Measurements from ENCODE around the gene ABHD16A.

The ABHD16A gene

GRCh38 chr6:31686483-31686882 lies 16.6 kb downstream of the ABHD16A start:
- no peak overlapping the region for H2BK15ac ChIP-seq (replicated peaks; ENCODE audit: low read depth)
- no peak overlapping the region for H2BK5ac ChIP-seq (ENCODE audit: low read length)
- H3K9ac ChIP-seq (ENCODE audit: low read length): no peak overlapping the region
- no peak overlapping the region for H4K8ac ChIP-seq (ENCODE audit: low read depth, low read length)
- H4K5ac ChIP-seq (ENCODE audit: low read length): no peak overlapping the region
- H3K79me2 ChIP-seq (ENCODE audit: control insufficient read depth, insufficient read depth, low read length): no peaks in the 10 kb centered on the region
- WGBS (ENCODE audit: extremely low coverage, insufficient coverage, low lambda C conversion rate): no CpG with 5 or more reads among the region's 5 CpGs
- no peak overlapping the region for H3K27ac ChIP-seq (ENCODE audit: low read depth, low read length)
- H3K4me1 ChIP-seq (ENCODE audit: control insufficient read depth, low read depth, low read length): peaks cover 8% of the 10 kb centered on the region
- H2BK120ac ChIP-seq (ENCODE audit: low read depth, low read length): no peak overlapping the region
- H3K4me3 ChIP-seq (ENCODE audit: low read length): no peak overlapping the region
- DNase-seq: no peak
- peaks cover 20% of the 10 kb centered on the region for H3K36me3 ChIP-seq (ENCODE audit: control insufficient read depth, insufficient read depth, low read length)
- no peak overlapping the region for H2AK5ac ChIP-seq (ENCODE audit: low read length)
- H3K27me3 ChIP-seq (ENCODE audit: insufficient read depth, low read length, poor library complexity): no peaks in the 10 kb centered on the region
- H3K56ac ChIP-seq (ENCODE audit: low read length): no peak overlapping the region
- no peaks in the 10 kb centered on the region for H3K79me1 ChIP-seq (ENCODE audit: low read length)
- H3K4ac ChIP-seq (ENCODE audit: low read depth, low read length): no peak overlapping the region
- H3K23ac ChIP-seq (ENCODE audit: low read length): no peak overlapping the region
- H3K4me2 ChIP-seq (ENCODE audit: low read length): no peak overlapping the region
- no peak overlapping the region for H3K18ac ChIP-seq (ENCODE audit: low read length)

- Histone ChIP-seq H3K18ac (ENCODE audit: low read length) (no peak overlapping the region), H2BK5ac (ENCODE audit: low read length) (no peak overlapping the region), H2BK15ac (replicated peaks; ENCODE audit: low read depth) (no peak overlapping the region), H3K4me3 (ENCODE audit: low read length) (no peak overlapping the region), H3K9ac (ENCODE audit: low read length) (peak overlapping the region; percentile 47), H3K27ac (ENCODE audit: low read depth, low read length) (no peak overlapping the region), H3K4me1 (ENCODE audit: control insufficient read depth, low read depth, low read length) (no peaks in the 10 kb centered on the region), H2BK120ac (ENCODE audit: low read depth, low read length) (no peak overlapping the region), H3K27me3 (ENCODE audit: insufficient read depth, low read length, poor library complexity) (no peaks in the 10 kb centered on the region), H3K79me1 (ENCODE audit: low read length) (no peaks in the 10 kb centered on the region), H4K5ac (ENCODE audit: low read length) (no peak overlapping the region), H3K4ac (ENCODE audit: low read depth, low read length) (no peak overlapping the region), H3K23ac (ENCODE audit: low read length) (no peak overlapping the region), H3K56ac (ENCODE audit: low read length) (peak overlapping the region; percentile 61), H4K8ac (ENCODE audit: low read depth, low read length) (no peak overlapping the region), H3K36me3 (ENCODE audit: control insufficient read depth, insufficient read depth, low read length) (peaks cover 10% of the 10 kb centered on the region), H2AK5ac (ENCODE audit: low read length) (no peak overlapping the region), H3K79me2 (ENCODE audit: control insufficient read depth, insufficient read depth, low read length) (no peaks in the 10 kb centered on the region), H3K4me2 (ENCODE audit: low read length) (no peak overlapping the region)
- no CpG with 5 or more reads among the region's 13 CpGs for WGBS (ENCODE audit: extremely low coverage, insufficient coverage, low lambda C conversion rate)
- no peak for DNase-seq
These were observed 19.5 kb downstream of the ABHD16A start for GRCh38 chr6:31683591-31683990.

DNA sequence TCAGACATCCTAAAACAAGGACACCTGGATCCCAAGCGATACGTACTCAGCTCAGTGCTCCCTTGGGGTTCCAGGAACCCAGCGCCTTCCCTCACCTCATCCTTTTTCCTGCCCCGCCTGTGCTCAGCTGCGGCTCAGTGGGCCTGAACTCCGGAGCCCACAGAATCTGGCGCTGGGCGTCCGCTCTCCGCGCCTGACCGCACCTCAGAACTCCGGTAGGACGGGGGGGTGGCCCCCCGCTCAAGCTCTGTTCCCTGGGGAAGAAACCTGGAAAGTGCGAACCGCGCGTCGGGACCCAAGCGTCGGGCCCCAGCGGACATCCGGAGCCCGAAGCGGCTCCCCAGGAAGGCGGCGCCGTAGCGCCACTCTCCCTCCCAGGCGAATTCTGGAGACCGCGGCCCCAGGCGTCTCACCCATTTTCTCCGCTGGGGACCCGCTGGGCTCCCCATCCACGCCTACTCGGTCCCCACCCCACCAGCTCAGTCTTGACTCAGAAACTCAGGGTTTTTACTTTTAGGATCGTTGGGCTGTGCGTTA lies 21.9 kb downstream of the ABHD16A start:
- peak overlapping the region; percentile 13 for H2BK15ac ChIP-seq (replicated peaks; ENCODE audit: low read depth)
- no peak overlapping the region for H3K4me3 ChIP-seq (ENCODE audit: low read length)
- DNase-seq: peak; percentile 56
- peak overlapping the region; percentile 46 for H3K4ac ChIP-seq (ENCODE audit: low read depth, low read length)
- H3K79me2 ChIP-seq (ENCODE audit: control insufficient read depth, insufficient read depth, low read length): no peaks in the 10 kb centered on the region
- peak overlapping the region; percentile 68 for H3K9ac ChIP-seq (ENCODE audit: low read length)
- H2BK5ac ChIP-seq (ENCODE audit: low read length): no peak overlapping the region
- H3K27ac ChIP-seq (ENCODE audit: low read depth, low read length): peak overlapping the region; percentile 9
- no peaks in the 10 kb centered on the region for H3K36me3 ChIP-seq (ENCODE audit: control insufficient read depth, insufficient read depth, low read length)
- no peaks in the 10 kb centered on the region for H3K79me1 ChIP-seq (ENCODE audit: low read length)
- H3K27me3 ChIP-seq (ENCODE audit: insufficient read depth, low read length, poor library complexity): no peaks in the 10 kb centered on the region
- no CpG with 5 or more reads among the region's 40 CpGs for WGBS (ENCODE audit: extremely low coverage, insufficient coverage, low lambda C conversion rate)
- no peak overlapping the region for H4K5ac ChIP-seq (ENCODE audit: low read length)
- H3K56ac ChIP-seq (ENCODE audit: low read length): peak overlapping the region; percentile 63
- H3K4me1 ChIP-seq (ENCODE audit: control insufficient read depth, low read depth, low read length): no peaks in the 10 kb centered on the region
- no peak overlapping the region for H3K23ac ChIP-seq (ENCODE audit: low read length)
- no peak overlapping the region for H2AK5ac ChIP-seq (ENCODE audit: low read length)
- peak overlapping the region; percentile 83 for H3K4me2 ChIP-seq (ENCODE audit: low read length)
- no peak overlapping the region for H2BK120ac ChIP-seq (ENCODE audit: low read depth, low read length)
- H4K8ac ChIP-seq (ENCODE audit: low read depth, low read length): peak overlapping the region; percentile 60
- H3K18ac ChIP-seq (ENCODE audit: low read length): peak overlapping the region; percentile 78

DNA sequence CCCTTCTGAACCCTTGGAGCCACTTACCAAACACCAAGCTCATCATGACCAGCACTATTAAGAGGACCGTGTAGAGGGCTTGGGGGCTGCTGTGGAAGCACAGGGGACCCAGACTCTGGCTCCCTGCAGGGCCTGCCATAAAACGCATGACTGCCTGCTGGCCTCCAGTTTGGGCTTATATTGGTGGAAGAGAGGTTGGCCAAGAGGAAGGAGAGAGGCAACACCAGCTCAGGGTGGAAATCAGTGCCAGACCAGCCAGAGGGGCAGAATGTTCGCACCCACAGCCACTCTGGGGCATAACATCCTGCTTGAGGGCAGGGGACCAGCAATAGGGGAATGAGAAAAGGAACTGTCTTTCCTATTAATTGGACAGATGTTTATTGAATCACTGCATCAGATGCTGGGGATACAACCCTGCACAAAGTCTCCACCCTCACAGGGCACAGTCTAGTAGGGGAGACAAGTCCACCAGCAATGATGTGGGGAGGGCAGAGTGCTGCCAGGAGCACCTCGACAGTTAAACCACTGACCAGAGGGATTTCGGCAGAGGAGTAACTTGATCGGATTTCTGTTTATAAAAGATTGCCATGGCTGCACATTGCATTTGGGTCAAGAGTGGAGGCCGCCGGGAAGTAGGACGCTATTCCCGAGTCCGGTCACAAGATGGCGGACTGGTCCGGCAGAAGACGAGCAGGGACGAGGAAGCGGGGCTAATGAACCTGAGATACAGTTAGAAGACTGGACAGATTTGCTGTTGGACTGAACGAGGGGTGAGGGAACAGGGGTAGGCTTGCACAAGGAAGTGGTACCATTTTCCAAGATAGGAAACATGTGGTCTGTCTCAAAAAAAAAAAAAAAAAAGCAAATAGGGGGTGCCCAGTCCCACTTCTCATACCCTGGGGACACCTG lies 22.6 kb downstream of the ABHD16A start, which contains the start of gene LY6G5C:
Gene LY6G5C (minus strand): TSS at position 842 of the 909 bp plus-strand sequence. CDS start 694 bp downstream, at position 148.
- Histone ChIP-seq H2BK5ac (ENCODE audit: low read length) (no peak within 1 kb of the TSS), H3K79me1 (ENCODE audit: low read length) (no peaks in the 10 kb centered on the region), H2BK15ac (replicated peaks; ENCODE audit: low read depth) (peak within 1 kb of the TSS; percentile 13), H3K4ac (ENCODE audit: low read depth, low read length) (peak within 1 kb of the TSS; percentile 46), H3K18ac (ENCODE audit: low read length) (peak within 1 kb of the TSS; percentile 78), H3K36me3 (ENCODE audit: control insufficient read depth, insufficient read depth, low read length) (no peaks in the 10 kb centered on the region), H4K5ac (ENCODE audit: low read length) (no peak within 1 kb of the TSS), H3K4me2 (ENCODE audit: low read length) (peak within 1 kb of the TSS; percentile 83), H4K8ac (ENCODE audit: low read depth, low read length) (peak within 1 kb of the TSS; percentile 60), H2BK120ac (ENCODE audit: low read depth, low read length) (no peak within 1 kb of the TSS), H2AK5ac (ENCODE audit: low read length) (no peak within 1 kb of the TSS), H3K9ac (ENCODE audit: low read length) (peak within 1 kb of the TSS; percentile 68), H3K4me3 (ENCODE audit: low read length) (no peak within 1 kb of the TSS), H3K4me1 (ENCODE audit: control insufficient read depth, low read depth, low read length) (no peaks in the 10 kb centered on the region), H3K56ac (ENCODE audit: low read length) (peak within 1 kb of the TSS; percentile 67), H3K27ac (ENCODE audit: low read depth, low read length) (peak within 1 kb of the TSS; percentile 9), H3K27me3 (ENCODE audit: insufficient read depth, low read length, poor library complexity) (no peaks in the 10 kb centered on the region), H3K79me2 (ENCODE audit: control insufficient read depth, insufficient read depth, low read length) (no peaks in the 10 kb centered on the region), H3K23ac (ENCODE audit: low read length) (no peak within 1 kb of the TSS)
- peak; percentile 79 for DNase-seq
- no CpG with 5 or more reads among the region's 17 CpGs for WGBS (ENCODE audit: extremely low coverage, insufficient coverage, low lambda C conversion rate)

- H3K27me3 ChIP-seq (ENCODE audit: insufficient read depth, low read length, poor library complexity): no peaks in the 10 kb centered on the region
- no peak overlapping the region for H2BK120ac ChIP-seq (ENCODE audit: low read depth, low read length)
- no peak overlapping the region for H2BK5ac ChIP-seq (ENCODE audit: low read length)
- no peaks in the 10 kb centered on the region for H3K36me3 ChIP-seq (ENCODE audit: control insufficient read depth, insufficient read depth, low read length)
- WGBS (ENCODE audit: extremely low coverage, insufficient coverage, low lambda C conversion rate): no CpG with 5 or more reads among the region's 8 CpGs
- H3K23ac ChIP-seq (ENCODE audit: low read length): no peak overlapping the region
- H3K18ac ChIP-seq (ENCODE audit: low read length): no peak overlapping the region
- H3K4ac ChIP-seq (ENCODE audit: low read depth, low read length): no peak overlapping the region
- no peak for DNase-seq
- H4K8ac ChIP-seq (ENCODE audit: low read depth, low read length): no peak overlapping the region
- no peak overlapping the region for H3K56ac ChIP-seq (ENCODE audit: low read length)
- no peaks in the 10 kb centered on the region for H3K79me2 ChIP-seq (ENCODE audit: control insufficient read depth, insufficient read depth, low read length)
- no peak overlapping the region for H3K4me2 ChIP-seq (ENCODE audit: low read length)
- H3K4me1 ChIP-seq (ENCODE audit: control insufficient read depth, low read depth, low read length): no peaks in the 10 kb centered on the region
- H3K9ac ChIP-seq (ENCODE audit: low read length): no peak overlapping the region
- H3K79me1 ChIP-seq (ENCODE audit: low read length): no peaks in the 10 kb centered on the region
- H3K4me3 ChIP-seq (ENCODE audit: low read length): no peak overlapping the region
- H3K27ac ChIP-seq (ENCODE audit: low read depth, low read length): no peak overlapping the region
- H4K5ac ChIP-seq (ENCODE audit: low read length): no peak overlapping the region
- H2BK15ac ChIP-seq (replicated peaks; ENCODE audit: low read depth): no peak overlapping the region
- no peak overlapping the region for H2AK5ac ChIP-seq (ENCODE audit: low read length)
These were observed 25.2 kb downstream of the ABHD16A start for GRCh38 chr6:31677955-31678354.
